GM12878 (cell line): Measurements from ENCODE around the gene NOTCH1. TPM values are rescaled to one million over a fixed set of nuclear protein-coding genes. Genes with fewer than 3 reads are reported as not detected.

Experiments
- CEBPZ ChIP-seq: fragments of 150-350 bp; IDR thresholded peaks from 2 replicates; pipeline ENCODE4 v1.6.1; 2016; ENCODE audit warnings: low read depth, low read length
- CHD1 ChIP-seq: IDR thresholded peaks from 2 replicates; pipeline ENCODE4 v1.6.1; 2012; ENCODE audit warnings: low read depth, low read length, improper control_type of control experiment
- CHD4 ChIP-seq: fragments of 200-600 bp; sonication (generic); IDR thresholded peaks from 2 replicates; pipeline ENCODE4 v1.6.1; 2016; ENCODE audit warnings: mild to moderate bottlenecking
- HDAC2 ChIP-seq: fragments of 200-600 bp; sonication (generic); IDR thresholded peaks from 2 replicates; pipeline ENCODE4 v1.6.1; 2017
- IRF4 ChIP-seq: IDR thresholded peaks from 2 replicates; pipeline ENCODE4 v1.6.1; 2011; ENCODE audit warnings: low read depth, low read length
- JUND ChIP-seq: IDR thresholded peaks from 2 replicates; pipeline ENCODE4 v1.6.1; 2012; ENCODE audit warnings: low read depth, mild to moderate bottlenecking, low read length, improper control_type of control experiment, moderate library complexity
- MEF2A ChIP-seq: IDR thresholded peaks from 2 replicates; pipeline ENCODE4 v1.6.1; 2011; ENCODE audit warnings: low read depth, mild to moderate bottlenecking, low read length, moderate library complexity; ENCODE audit not compliant: insufficient read depth
- PKNOX1 ChIP-seq: fragments of 450-650 bp; IDR thresholded peaks from 2 replicates; pipeline ENCODE4 v1.6.1; 2016; ENCODE audit warnings: mild to moderate bottlenecking
- POLR2A ChIP-seq: IDR thresholded peaks from 2 replicates; pipeline ENCODE4 v1.6.1; 2011; ENCODE audit warnings: low read depth, mild to moderate bottlenecking, low read length
- ZBTB11 ChIP-seq: fragments of 450-650 bp; formaldehyde crosslinking; IDR thresholded peaks from 2 replicates; pipeline ENCODE4 v1.5.0; 2022; ENCODE audit warnings: mild to moderate bottlenecking, missing genetic modification characterization
- polyA plus RNA-seq, 11 experiments: library from polyadenylated mRNA; depleted of rRNA in 4 of 11; unstranded in 6 of 11; stranded (reverse) in 5 of 11; fragments of >200 nt; fragmentation: Nextera tagmentation in 4 of 11; fragmentation: Illumina TruSeq in 1 of 11; extraction: Ambion mirVana in 4 of 11; extraction: Trizol in 1 of 11; gene quantifications; 1 replicate in 1 of 11; 2 replicates in 10 of 11; pipeline versions ENCODE4 v1.2.1 to v1.2.3, GENCODE V29; 2011 to 2016; ENCODE audit warnings: inconsistent platforms in 2 of 11, missing spikeins in 2 of 11, low read depth in 1 of 11
- total RNA-seq, 4 experiments: library from RNA; depleted of rRNA in 3 of 4; stranded (reverse); fragments of >200 nt in 3 of 4; fragmentation: Illumina TruSeq in 1 of 4; extraction: Trizol in 1 of 4; gene quantifications; 2 replicates each; pipeline versions ENCODE4 v1.2.1 to v1.2.3, GENCODE V29; 2013 to 2021
- TF ChIP-seq, protein P1 (sequence below), 3 experiments: IDR thresholded peaks in 2 of 3; conservative IDR thresholded peaks in 1 of 3; 2 replicates each; pipeline ENCODE4 v1.5.1; 2011; ENCODE audit warnings: low read depth in 3 of 3, low read length in 3 of 3, mild to moderate bottlenecking in 3 of 3, control low read depth in 2 of 3, moderate library complexity in 2 of 3, inconsistent platforms in 1 of 3, mixed read lengths in 1 of 3; ENCODE audit not compliant: control insufficient read depth in 2 of 3, insufficient read depth in 1 of 3; ENCODE audit errors: extremely low read depth in 1 of 3
- TF ChIP-seq, protein P2 (sequence below): fragments of 450-650 bp; IDR thresholded peaks from 2 replicates; pipeline ENCODE4 v1.6.1; 2016; ENCODE audit warnings: mild to moderate bottlenecking, moderate library complexity, borderline replicate concordance
- TF ChIP-seq, protein P3 (sequence below): IDR thresholded peaks from 2 replicates; pipeline ENCODE4 v1.6.1; 2011; ENCODE audit warnings: mild to moderate bottlenecking, low read depth, low read length, moderate library complexity; ENCODE audit not compliant: insufficient replicate concordance

The NOTCH1 gene
- total and polyA plus RNA-seq, 10 of the 15 experiments (the other 5 are each of a cell fraction or from before 2014, with no cell fraction given), result 0.02 to 40.0 (median 3.7) TPM

DNA sequence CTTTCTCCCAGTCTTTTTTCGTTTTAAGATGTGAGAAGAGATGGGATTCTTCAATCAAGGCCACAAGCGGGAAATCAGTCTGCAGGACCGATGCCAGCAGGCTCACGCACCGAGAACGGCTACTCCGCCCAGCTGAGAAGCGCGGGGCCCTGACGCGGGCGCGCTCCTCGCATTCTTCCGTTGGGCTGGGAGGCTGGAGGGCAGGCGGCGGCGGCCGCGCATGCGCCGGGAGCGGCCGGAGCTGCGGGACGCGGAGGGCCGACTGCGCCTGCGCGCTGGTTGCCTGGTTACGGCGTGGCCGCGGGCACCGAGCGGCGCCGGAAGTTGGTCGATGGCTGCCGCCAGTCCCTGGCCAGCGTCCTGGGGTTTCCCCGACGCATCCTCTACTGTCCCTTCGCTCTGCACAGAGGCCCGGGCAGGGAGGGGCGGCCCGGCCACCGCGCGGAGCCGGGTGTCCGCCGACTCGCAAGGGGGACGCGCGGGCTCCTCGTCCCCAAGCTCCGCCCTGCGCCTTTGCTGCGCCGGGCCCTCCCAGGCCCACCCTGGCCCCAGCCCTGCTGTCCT, 62.2 kb downstream of the NOTCH1 start (continued):
- TF ChIP-seq PKNOX1 (peak; percentile 78), CEBPZ (no peak), ZBTB11 (CRISPR knock-in tag) (no peak), JUND (no peak), CHD1 (0 out of 2 replicates have a peak, but pooled peaks have one; percentile 69), POLR2A (peak; percentile 75), MEF2A (no peak), IRF4 (no peak), HDAC2 (no peak), CHD4 (no peak)
- TF ChIP-seq, protein P1, sequence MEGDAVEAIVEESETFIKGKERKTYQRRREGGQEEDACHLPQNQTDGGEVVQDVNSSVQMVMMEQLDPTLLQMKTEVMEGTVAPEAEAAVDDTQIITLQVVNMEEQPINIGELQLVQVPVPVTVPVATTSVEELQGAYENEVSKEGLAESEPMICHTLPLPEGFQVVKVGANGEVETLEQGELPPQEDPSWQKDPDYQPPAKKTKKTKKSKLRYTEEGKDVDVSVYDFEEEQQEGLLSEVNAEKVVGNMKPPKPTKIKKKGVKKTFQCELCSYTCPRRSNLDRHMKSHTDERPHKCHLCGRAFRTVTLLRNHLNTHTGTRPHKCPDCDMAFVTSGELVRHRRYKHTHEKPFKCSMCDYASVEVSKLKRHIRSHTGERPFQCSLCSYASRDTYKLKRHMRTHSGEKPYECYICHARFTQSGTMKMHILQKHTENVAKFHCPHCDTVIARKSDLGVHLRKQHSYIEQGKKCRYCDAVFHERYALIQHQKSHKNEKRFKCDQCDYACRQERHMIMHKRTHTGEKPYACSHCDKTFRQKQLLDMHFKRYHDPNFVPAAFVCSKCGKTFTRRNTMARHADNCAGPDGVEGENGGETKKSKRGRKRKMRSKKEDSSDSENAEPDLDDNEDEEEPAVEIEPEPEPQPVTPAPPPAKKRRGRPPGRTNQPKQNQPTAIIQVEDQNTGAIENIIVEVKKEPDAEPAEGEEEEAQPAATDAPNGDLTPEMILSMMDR (IDR thresholded peaks at IDR 0.05 in 2 of 3, conservative IDR thresholded peaks at IDR 0.05 in 1 of 3; ENCODE audit: control insufficient read depth in 2 of 3, extremely low read depth in 1 of 3, insufficient read depth in 1 of 3, low read depth in 3 of 3, low read length in 3 of 3), result no peak
- TF ChIP-seq, protein P2, sequence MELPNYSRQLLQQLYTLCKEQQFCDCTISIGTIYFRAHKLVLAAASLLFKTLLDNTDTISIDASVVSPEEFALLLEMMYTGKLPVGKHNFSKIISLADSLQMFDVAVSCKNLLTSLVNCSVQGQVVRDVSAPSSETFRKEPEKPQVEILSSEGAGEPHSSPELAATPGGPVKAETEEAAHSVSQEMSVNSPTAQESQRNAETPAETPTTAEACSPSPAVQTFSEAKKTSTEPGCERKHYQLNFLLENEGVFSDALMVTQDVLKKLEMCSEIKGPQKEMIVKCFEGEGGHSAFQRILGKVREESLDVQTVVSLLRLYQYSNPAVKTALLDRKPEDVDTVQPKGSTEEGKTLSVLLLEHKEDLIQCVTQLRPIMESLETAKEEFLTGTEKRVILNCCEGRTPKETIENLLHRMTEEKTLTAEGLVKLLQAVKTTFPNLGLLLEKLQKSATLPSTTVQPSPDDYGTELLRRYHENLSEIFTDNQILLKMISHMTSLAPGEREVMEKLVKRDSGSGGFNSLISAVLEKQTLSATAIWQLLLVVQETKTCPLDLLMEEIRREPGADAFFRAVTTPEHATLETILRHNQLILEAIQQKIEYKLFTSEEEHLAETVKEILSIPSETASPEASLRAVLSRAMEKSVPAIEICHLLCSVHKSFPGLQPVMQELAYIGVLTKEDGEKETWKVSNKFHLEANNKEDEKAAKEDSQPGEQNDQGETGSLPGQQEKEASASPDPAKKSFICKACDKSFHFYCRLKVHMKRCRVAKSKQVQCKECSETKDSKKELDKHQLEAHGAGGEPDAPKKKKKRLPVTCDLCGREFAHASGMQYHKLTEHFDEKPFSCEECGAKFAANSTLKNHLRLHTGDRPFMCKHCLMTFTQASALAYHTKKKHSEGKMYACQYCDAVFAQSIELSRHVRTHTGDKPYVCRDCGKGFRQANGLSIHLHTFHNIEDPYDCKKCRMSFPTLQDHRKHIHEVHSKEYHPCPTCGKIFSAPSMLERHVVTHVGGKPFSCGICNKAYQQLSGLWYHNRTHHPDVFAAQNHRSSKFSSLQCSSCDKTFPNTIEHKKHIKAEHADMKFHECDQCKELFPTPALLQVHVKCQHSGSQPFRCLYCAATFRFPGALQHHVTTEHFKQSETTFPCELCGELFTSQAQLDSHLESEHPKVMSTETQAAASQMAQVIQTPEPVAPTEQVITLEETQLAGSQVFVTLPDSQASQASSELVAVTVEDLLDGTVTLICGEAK, result no peak
- TF ChIP-seq, protein P3, sequence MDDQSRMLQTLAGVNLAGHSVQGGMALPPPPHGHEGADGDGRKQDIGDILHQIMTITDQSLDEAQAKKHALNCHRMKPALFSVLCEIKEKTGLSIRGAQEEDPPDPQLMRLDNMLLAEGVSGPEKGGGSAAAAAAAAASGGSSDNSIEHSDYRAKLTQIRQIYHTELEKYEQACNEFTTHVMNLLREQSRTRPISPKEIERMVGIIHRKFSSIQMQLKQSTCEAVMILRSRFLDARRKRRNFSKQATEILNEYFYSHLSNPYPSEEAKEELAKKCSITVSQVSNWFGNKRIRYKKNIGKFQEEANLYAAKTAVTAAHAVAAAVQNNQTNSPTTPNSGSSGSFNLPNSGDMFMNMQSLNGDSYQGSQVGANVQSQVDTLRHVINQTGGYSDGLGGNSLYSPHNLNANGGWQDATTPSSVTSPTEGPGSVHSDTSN, result no peak
